ENCODE measurements around the gene P3H4.

Gene P3H4

DNA sequence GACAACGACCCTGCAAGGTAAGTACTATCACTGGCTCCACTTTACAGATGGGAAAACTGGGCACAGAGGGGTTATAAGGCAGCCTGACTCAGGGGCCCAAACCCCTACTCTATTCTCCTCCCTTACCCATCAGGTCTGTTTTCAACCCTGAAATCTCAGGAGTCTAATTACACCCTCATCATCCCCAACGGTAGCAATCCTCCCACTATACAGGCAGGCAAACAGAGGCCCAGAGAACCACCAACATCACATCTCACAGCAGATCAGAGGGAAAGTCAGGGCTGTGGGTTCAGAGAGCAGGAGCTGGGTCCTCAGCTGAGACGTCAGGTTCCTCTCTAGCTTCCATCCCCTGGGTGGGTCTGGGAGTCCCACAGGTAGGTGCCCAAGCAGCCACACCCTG, 41.8 kb downstream of the P3H4 start:
- FAIRE-seq (no peak), DNase-seq (ENCODE audit: insufficient read length, low spot score) (no peak)
- TF ChIP-seq, protein P1, sequence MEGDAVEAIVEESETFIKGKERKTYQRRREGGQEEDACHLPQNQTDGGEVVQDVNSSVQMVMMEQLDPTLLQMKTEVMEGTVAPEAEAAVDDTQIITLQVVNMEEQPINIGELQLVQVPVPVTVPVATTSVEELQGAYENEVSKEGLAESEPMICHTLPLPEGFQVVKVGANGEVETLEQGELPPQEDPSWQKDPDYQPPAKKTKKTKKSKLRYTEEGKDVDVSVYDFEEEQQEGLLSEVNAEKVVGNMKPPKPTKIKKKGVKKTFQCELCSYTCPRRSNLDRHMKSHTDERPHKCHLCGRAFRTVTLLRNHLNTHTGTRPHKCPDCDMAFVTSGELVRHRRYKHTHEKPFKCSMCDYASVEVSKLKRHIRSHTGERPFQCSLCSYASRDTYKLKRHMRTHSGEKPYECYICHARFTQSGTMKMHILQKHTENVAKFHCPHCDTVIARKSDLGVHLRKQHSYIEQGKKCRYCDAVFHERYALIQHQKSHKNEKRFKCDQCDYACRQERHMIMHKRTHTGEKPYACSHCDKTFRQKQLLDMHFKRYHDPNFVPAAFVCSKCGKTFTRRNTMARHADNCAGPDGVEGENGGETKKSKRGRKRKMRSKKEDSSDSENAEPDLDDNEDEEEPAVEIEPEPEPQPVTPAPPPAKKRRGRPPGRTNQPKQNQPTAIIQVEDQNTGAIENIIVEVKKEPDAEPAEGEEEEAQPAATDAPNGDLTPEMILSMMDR (IDR thresholded peaks at IDR 0.05; ENCODE audit: insufficient read depth, missing control alignments), result no peak

DNA sequence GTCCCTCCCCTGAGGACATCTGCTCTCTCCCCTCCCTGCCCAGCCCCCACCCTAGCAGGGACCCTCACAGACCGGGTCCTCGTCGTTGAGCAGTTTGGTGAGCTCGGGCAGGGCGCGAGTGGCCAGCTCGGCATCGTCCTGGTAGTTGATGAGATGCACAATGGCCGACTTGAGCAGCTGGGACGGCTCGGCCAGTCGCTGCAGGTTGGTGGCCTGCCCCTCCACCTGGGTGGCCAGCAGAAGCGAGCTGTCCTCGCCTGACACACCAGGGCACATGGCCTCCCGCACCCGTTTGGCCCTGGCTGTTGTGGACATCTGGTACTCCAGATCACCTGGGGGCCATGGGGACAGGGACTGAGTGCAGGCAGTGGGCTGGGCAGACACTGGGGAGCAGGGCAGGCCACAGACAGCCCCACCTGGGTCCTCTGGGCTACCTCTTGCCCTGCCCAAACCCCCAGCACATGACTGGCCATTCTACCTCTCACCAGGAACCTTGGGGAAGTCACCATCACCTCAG, 42.3 kb downstream of the P3H4 start:
- FAIRE-seq (no peak), DNase-seq (ENCODE audit: insufficient read length, low spot score) (no peak)
- TF ChIP-seq, protein P1 (IDR thresholded peaks at IDR 0.05; ENCODE audit: insufficient read depth, missing control alignments), result no peak

GRCh38 chr17:41768682-41769288, 43.0 kb downstream of the P3H4 start:
- TF ChIP-seq, protein P1 (IDR thresholded peaks at IDR 0.05; ENCODE audit: insufficient read depth, missing control alignments), result no peak
- FAIRE-seq (no peak), DNase-seq (ENCODE audit: insufficient read length, low spot score) (no peak)

DNA sequence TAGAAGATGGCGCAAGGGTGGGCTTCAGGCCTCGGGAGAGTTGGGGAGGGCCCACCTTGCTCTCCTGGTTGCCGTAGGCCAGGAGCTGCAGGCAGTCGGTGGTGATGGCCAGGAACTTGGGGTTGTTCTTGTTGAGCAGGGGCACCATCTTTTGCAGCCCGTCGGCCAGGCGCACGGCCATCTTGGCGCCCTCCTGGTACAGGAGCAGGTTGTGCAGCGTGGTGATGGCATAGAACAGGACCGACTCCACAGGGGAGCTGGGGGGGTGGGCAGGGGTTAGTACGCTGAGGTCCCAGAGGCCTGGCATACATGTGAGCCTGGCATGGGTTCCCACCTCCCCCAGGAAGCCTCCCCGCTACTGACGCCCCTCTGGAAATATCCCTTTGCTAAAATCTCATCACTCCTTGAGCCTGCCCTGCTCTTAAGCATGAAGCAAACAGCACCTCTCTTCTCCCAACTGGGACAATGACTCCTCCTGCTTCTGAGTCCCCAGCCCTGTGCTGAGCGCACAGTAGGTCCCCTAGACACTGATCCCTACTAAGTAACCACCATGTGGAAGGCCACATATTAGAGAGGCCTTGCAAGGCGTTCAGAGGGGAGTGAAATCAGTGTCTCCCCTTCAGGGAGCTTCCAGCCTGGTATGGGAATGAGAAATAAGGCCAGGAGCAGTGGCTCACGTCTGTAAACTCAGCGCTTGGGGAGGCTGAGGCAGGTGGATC, 44.3 kb downstream of the P3H4 start:
- TF ChIP-seq, protein P1 (IDR thresholded peaks at IDR 0.05; ENCODE audit: insufficient read depth, missing control alignments), result no peak
- DNase-seq (ENCODE audit: insufficient read length, low spot score) (no peak), FAIRE-seq (no peak)

GRCh38 chr17:41766135-41766534, 45.6 kb downstream of the P3H4 start:
- DNase-seq (ENCODE audit: insufficient read length, low spot score) (no peak), FAIRE-seq (no peak)
- TF ChIP-seq, protein P1 (IDR thresholded peaks at IDR 0.05; ENCODE audit: insufficient read depth, missing control alignments), result no peak

GRCh38 chr17:41763327-41763726, 48.4 kb downstream of the P3H4 start:
- FAIRE-seq, result no peak
- TF ChIP-seq, protein P1 (IDR thresholded peaks at IDR 0.05; ENCODE audit: insufficient read depth, missing control alignments), result no peak
- DNase-seq (ENCODE audit: insufficient read length, low spot score), result no peak

DNA sequence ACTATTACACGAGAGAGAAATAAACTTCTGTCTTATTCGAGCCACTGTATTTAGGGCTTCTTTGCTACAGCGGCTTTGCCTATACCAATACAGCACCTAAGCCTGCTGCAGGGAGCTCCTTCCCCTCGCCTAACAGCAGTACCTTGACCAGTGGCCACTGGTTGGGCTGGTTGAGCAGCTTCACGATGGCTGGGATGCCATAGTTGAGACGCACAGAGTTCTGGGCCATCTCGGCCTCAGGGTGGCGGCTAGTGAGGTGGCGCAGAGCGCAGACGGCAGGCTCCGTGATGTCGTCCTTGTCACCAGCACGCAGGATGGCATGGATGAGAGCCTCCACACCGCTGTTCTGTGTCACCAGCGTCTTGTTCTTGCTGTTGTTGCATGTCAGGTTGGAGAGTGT, 48.9 kb downstream of the P3H4 start:
- DNase-seq (ENCODE audit: insufficient read length, low spot score), result no peak
- TF ChIP-seq, protein P1 (IDR thresholded peaks at IDR 0.05; ENCODE audit: insufficient read depth, missing control alignments), result no peak
- FAIRE-seq, result no peak

All from D721Med (cell line).